ENCODE data around the gene CCDC107.

Gene CCDC107

GRCh38 chr9:35662437-35662836 lies 4.3 kb downstream of the CCDC107 start:
- DNase-seq, result no peak

GRCh38 chr9:35664531-35665470 lies 6.7 kb downstream of the CCDC107 start, which contains the start of gene ARHGEF39:
Gene ARHGEF39, minus strand, starts transcription at chr9:35665195. Its CDS starts 26 bp downstream, at chr9:35665169.
- peak; percentile 71 for DNase-seq

DNA sequence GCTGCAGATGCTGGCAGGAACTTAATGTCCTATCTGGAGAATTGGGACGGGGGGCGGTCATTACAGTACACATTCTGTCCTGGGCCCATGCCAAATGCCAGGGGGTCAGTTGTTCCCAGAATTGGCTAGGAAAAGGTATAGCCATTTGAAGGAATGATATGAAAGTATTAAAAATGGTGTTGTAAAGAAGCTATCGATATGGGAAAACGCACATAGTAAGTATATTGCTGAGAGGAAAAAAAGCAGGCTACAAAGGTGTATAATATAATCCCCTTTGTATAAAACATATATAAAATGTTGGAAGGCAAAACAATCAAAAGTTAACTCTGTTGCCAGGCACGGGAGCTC lies 7.4 kb downstream of the CCDC107 start:
- DNase-seq, result no peak

DNA sequence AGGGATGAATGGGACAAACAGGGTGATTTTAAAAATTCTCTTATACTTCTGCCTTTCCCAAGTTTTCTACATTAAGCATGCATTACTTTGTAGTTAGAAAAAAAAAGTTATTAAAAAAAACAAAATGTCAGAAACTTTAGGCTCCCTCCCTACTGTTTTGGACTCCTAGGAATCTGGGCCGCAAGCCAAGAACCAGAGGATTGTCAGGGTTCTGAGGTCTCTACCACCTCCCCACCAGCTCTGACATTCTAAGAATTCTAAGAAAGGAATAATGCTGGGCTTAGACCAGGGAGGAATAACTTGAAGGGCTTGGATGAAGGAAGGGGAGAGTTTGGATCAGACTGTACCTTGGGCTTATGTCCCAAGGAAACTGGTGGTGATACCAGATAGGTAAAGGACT lies 8.0 kb downstream of the CCDC107 start:
- no peak for DNase-seq

DNA sequence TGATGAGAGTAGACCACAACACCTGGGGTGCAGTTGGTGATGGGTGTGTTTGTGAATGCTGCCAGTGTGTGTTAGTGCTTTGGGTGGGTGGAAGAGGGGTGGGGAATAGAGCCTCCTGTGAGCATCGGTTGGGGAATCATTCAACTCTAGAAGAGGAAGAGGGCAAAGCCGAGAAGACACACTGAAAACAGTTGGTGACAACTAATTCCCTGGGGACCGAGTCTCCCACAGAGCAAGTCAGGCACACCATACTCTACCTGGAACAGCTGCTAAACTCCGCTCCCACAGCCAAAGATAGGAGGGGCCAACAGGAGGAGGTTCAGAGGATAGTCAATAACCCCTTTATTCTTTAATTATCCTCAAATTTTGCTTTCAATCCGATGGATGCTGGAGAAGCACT lies 8.5 kb downstream of the CCDC107 start:
- no peak for DNase-seq

DNA sequence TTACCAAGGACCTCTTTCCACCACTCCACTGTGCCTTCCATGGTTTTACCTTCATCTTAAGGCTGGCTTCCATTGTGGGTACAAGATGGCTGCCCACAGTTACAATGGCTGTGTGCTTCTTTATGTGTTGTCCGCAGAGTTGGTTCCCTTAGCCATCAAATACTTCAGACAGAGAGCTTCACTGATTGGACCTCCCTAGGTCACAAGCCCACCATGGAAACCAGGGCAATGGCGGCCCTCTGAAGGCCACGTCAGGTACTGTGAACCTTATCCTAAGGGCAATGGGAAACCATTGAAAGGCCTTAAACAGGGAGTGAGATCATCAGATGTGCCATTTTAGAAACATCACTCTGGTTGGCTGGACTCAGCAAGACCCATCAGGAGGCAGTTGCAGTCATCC lies 9.8 kb downstream of the CCDC107 start:
- DNase-seq, result no peak

DNA sequence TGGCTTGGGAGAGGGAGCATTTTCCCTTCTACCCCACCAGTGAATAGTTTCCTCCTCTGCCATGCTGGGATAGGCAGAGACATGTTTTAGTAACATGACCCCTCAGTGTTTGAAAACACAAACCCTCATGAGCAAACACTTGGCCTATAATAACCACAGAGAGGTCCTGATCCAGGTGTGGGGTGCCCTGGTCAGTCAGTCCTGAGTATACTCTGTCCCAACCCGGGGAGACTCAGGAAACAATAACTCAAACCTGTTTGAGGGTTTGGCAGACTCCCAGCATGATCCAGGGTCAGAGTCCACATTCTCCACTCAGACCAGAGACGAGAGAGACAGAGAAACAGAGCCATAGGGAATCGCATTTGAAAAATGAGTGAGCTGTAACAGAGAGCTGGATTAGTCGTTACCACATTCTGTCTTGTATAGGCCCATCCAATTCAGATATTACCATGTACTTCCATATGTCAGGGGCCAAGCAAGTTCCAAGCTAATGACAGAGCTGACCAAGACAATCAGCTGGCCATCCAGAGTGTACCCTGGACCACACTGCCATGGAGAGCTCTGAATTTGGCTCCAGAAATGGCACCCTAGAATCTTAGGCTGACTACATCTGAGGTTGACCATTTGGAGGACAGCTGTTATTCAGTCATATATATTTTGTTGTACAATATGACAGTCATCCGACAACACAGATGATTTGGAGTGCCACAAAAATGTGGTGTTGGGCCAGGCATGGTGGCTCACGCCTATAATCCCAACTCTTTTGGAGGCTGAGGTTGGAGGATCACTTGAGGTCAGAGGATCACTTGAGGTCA lies 11.4 kb downstream of the CCDC107 start:
- DNase-seq, result no peak

GRCh38 chr9:35673132-35674024 lies 15.3 kb downstream of the CCDC107 start, which contains the start of gene CA9:
Gene CA9, plus strand, starts transcription at chr9:35673928. Its CDS starts 32 bp downstream, at chr9:35673960.
- DNase-seq, result no peak

DNA sequence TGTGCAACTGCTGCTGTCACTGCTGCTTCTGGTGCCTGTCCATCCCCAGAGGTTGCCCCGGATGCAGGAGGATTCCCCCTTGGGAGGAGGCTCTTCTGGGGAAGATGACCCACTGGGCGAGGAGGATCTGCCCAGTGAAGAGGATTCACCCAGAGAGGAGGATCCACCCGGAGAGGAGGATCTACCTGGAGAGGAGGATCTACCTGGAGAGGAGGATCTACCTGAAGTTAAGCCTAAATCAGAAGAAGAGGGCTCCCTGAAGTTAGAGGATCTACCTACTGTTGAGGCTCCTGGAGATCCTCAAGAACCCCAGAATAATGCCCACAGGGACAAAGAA lies 15.9 kb downstream of the CCDC107 start:
- no peak for DNase-seq

- no peak for DNase-seq
These were observed 17.1 kb downstream of the CCDC107 start for GRCh38 chr9:35675204-35675603.

- no peak for DNase-seq
These were observed 17.8 kb downstream of the CCDC107 start for GRCh38 chr9:35675732-35676392.

DNA sequence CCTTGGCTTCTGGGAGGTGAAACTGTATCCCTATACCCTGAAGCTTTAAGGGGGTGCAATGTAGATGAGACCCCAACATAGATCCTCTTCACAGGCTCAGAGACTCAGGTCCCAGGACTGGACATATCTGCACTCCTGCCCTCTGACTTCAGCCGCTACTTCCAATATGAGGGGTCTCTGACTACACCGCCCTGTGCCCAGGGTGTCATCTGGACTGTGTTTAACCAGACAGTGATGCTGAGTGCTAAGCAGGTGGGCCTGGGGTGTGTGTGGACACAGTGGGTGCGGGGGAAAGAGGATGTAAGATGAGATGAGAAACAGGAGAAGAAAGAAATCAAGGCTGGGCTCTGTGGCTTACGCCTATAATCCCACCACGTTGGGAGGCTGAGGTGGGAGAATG lies 21.0 kb downstream of the CCDC107 start:
- no peak for DNase-seq

GRCh38 chr9:35679766-35680330 lies 21.8 kb downstream of the CCDC107 start:
- no peak for DNase-seq

- no peak for DNase-seq
These were observed 22.4 kb downstream of the CCDC107 start for GRCh38 chr9:35680331-35681105.

DNA sequence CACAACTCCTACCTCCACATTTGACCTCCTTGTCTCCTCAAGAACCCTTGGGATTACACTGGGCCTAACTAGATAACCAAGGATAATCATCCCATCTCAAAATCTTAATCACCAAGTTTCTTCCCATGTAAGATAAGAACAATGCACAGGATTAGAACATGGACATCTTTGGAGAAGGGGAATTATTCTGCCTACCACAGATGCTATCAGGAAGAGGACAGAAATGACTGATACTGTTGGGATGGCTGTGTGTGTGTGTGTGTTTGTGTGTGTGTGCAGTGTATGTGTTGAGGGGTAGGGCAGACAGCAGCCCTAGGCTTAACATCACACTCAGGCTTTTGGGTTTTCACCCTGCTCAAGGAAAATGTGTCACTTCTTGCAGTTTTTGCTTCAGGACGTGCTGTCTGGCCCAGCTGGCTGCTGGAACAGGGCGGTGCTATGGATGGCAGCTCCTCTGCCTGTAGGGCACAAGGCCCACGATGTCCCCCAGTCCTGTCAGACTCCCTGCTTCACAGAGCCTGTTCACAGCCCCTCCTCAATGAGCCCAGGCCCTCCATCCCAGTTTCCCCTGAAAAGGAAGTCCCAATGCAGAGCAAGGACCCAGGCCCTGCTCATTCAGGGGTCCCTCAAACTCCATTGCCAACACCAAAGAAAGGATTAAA lies 23.4 kb downstream of the CCDC107 start:
- DNase-seq, result no peak

DNA sequence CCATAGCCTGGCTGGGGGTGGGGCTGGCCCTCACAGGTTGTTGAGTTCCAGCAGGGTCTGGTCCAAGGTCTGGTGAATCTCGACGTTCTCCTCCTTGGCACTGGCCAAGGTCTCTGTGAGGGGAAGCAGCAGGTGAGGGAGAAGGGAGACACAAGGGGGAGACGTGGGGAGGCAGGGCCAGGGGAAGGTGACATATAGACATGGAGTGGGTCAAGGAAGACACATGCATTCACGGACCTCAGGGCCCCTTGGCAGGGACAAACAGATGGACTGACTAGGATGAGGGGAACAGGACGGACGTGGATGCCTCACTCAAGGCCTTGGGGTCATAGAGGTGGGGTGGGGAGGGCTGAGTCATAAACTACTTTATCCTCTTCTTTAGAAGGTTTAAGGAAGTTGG lies 24.0 kb downstream of the CCDC107 start:
- DNase-seq, result no peak

- DNase-seq, result no peak
These were observed 24.6 kb downstream of the CCDC107 start for GRCh38 chr9:35682520-35683315.

DNA sequence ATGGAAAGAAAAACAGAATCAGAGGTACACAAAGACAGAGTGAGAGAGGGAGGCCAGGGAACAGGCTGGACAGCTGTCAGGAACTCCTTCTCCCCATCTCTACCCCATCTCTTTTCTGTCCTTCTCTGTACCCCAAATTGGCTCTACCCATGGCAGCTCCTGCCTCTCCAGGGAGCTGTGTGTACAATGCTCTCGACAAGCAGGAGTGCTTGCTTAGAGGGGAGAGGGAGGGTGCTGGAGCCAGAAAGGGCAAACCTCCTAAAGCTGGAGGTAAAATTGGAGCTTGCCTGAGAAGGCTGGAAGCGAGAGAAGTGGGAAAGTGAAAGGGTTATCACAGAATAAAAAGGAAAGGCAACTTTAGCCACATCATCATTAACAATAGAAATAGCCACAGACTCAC lies 25.2 kb downstream of the CCDC107 start:
- no peak for DNase-seq

DNA sequence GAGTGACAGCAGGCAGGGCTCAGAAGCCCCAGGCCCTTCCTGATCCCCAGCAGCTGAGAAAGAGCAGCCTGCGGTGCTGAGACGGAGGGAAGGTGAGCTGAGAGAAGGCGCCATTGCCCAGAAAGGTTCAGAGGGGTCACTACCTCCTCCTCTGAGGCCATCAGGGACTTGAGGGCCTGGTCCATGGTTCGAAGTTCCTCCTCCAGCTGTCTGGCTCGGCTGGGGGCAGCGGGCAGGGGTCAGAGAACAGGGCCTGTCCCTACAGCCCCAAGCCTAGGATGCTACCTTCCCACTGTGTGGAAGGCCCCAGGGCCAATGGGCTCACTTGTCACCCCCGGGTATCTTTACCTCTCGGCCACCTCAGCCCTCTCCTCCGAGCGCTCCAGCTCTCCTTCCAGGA lies 26.8 kb downstream of the CCDC107 start:
- DNase-seq, result no peak

- DNase-seq, result no peak
These were observed 27.4 kb downstream of the CCDC107 start for GRCh38 chr9:35685506-35685905.
